HG02840 (cell line): Measurements from ENCODE around the gene TARM1.

ENCODE experiments used
- ATAC-seq: cut with Tn5 transposase; IDR thresholded peaks from one replicate; pipeline ENCODE4 v1.9.1; 2021; ENCODE audit warnings: mild to moderate bottlenecking, moderate library complexity, moderate number of reproducible peaks; ENCODE audit not compliant: unreplicated experiment, low FRiP score

TARM1 gene

DNA sequence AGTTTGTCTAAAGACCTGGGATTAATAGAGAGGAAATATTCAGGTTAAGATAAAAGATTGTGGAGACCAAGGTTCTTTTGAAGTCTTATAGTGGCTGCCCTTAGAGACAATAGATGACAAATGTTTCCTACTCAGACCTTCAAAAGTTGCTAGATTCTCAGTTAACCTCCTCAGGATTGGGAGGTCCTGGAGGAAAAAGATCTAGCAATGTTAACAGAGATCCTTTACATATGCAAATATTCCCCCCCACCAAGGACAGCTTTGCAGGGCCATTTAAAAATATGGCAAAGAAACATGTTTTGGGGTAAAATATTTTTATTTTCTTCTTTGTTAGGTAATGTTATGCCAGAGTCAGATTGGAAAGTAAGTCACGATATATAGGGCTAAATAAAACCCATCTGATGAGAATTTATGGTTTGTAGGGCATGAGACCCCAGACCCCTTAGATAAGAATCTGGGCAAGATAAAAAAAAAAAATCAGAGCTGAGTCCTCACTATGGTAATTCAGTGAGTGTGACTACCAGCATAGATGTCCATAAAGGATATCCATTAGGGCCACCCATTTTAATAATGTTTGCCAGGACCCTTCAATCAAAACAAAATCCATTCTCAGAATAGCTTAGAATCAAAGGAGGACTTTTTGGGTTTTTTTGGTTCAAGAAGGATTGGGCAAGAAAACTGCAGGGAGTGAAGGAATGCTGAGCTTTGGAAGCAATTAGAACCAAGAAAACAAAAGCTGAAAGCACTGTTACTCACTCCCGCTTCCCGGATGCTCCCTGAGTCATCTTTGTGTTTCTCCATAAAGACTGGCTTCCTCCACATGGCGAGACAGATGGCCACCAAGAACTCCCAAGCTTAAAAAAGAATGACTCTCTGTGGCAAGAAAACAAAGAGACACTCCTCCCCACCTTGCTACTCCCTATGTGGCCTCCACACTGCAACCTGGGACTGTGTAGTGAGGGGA lies 45.7 kb downstream of the TARM1 start:
- no peak for ATAC-seq

DNA sequence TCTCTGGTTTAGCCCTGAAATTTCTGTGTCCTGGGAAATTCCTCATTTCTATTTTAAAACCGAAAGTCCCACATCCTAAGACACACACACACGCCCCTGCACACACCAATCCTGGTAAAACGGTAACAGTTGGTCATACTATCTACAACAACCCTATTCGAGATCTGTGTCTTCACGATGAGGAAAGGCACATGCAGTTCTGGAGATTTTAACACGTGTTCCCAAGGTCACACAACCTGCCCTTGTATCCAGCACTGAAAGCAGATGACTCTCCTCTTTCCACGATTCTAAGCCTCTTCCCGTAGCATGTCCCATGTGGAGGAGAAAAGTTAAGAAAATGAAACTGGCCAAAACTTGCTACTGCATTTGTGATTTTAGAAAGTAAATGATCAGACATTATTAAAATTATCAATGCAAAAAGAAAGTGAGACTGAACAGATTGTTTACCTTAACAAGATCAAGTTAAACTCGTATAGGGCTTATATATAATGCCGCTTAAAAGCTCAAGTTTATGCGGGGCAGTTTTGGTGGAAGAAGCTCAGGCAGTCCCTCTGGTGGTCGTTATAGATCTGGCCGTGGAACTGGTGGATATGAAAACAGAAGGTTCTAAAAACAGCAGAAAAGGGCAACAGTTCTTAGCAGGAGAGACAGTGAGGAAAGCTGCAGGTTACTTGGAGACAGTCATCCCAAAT lies 50.1 kb downstream of the TARM1 start:
- ATAC-seq: no peak

DNA sequence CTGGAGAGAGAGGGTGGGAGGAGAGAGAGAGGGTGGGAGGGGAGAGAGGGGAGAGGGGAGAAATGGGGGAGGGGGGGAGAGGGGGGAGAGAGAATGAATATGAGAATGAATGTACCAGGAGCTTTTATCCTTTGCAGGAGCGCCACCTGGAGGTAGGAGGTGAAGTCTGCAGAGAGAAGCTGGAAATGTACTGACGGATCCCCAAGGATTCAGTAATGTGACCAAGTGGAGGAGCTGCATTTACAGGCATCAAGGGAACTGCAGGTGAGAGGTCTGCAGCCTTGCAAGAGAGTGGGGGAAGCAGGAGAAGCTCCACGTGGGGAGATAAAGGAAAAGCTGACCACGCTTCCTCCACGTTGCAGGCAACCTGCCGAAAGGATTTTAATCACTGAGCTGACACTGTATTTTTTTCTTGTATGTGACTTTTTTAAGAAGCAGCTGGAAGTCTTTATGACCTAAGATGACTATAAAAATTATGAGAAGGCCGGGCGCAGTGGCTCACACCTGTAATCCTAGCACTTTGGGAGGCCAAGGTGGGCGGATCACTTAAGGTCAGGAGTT lies 51.2 kb downstream of the TARM1 start:
- no peak for ATAC-seq

DNA sequence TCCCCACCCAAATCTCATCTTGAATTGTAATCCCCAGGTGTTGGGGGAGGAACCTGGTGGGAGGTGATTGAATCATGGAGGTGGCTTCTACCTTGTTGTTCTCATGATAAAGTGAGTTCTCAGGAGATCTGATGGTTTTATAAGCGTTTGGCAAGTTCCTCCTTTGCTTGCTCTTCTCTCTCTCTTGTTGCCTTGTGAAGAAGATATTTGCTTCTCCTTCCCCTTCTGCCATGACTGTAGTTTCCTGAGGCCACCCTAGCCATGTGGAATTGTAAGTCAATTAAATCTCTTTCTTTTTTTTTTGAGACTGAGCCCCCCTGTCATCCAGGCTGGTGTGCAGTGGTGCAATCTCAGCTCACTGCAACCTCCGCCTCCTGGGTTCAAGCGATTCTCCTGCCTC lies 51.9 kb downstream of the TARM1 start:
- ATAC-seq: no peak

DNA sequence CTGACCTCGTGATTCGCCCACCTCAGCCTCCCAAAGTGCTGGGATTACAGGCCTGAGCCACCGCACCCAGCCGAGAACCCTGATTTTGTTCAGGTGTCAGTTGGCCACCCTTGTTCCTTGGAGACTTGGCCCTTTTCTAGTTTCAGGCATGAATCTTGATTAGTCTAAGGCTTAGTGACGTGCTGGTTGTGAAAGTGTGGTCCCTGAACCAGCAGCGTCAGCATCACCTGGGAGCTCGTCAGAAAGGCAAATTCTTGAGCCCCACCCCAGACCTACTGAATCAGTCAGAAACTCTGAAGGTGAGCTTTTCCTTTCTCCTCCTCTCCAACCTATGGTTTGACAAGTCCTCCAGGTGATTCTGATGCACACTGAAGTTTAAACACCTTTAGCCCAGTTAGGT lies 54.5 kb downstream of the TARM1 start:
- ATAC-seq: no peak

DNA sequence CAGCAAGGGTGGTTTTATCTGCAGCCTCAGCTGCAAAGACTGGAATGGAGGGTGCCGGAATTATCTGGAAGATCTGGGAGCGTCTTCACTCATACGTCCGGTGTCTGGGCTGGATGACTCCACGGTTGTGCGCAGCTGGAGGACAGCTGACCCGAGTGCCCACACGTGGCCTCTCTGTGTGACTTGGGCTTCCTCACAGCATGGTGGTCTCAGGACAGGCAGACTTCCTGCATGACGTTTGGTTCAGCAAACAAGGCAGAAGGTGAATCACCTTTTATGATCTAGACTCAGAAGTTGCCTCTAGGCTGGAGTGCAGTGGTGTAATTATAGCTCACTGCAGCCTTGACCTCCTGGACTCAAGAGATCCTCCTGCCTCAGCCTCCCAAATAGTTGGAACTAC lies 56.5 kb downstream of the TARM1 start:
- ATAC-seq: no peak

DNA sequence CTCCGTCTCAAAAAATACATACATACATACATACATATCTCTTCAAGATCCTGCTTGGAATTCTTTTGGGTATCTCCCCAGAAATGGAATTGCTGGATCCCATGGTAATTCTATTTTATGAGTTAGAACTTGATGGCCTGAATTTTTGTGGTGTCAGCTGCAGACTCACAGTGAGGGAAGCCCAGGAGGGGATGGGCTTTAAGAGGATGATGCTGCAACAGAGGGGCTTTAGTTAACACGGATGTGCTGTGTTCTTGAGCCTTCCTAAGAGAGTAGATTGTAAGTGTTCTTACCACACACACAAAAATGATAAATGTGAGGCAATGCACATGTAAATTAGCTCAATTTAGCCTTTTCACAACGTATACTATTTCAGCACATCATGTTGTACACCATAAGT lies 58.0 kb downstream of the TARM1 start:
- ATAC-seq: no peak

DNA sequence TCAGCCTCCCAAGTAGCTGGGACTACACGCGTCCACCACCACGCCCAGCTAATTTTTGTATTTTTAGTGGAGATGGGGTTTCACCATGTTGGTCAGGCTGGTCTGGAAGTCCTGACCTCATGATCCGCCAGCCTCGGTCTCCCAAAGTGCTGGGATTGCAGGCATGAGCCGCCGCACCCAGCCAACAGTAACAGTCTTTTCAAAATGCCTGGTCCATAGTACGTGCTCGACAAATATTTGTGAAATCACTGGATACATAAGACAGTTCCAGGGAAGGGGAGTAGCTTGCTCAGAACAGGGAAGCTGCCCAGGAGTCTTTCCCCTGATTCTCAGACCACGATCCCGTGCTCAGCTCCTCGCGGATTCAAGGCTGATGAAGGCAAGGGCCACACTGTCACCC lies 59.2 kb downstream of the TARM1 start:
- ATAC-seq: no peak

DNA sequence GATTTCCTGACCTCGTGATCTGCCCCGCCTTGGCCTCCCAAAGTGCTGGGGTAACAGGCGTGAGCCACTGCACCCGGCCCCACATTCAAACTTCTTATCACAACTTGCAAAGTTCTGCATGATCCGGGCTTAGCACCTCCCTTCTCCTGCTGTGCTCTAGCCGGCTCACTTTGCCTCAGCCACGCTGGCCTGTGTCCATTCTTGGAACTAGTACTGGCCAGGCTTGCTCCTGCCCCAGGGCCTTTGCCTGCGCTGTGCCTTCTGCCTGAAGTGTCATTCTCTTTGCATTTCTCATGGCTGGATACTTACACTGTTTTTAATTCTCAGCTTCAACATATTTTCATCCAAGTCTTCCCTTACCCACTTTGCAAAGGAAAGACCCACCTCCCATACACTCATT lies 59.8 kb downstream of the TARM1 start:
- ATAC-seq: no peak
